Panc1 (cell line): ENCODE data around the gene RAC3. TPM values are rescaled to one million over a fixed set of nuclear protein-coding genes. Genes with fewer than 3 reads are reported as not detected.

ENCODE experiments used
- ATAC-seq: fragments of 200-7000 bp; cut with Tn5 transposase; 2 replicates; pipeline ENCODE4 v1.9.1; 2020; ENCODE audit warnings: mild to moderate bottlenecking, moderate library complexity
- BruUV-seq: library from RNA; stranded (reverse); fragments of 400-500 nt; replicated peaks from 2 replicates; lab custom pipeline; 2021; lab: Mats Ljungman, UMichigan
- CTCF ChIA-PET: fragments of 300-600 bp; sonication (Branson Sonifier 250); formaldehyde crosslinking; loops from one replicate; lab custom pipeline; 2022; ENCODE audit warnings: antibody characterized with exemption; lab: Charles Lee
- POLR2A ChIA-PET: fragments of 300-600 bp; sonication (Branson Sonifier 250); formaldehyde crosslinking; loops from one replicate; lab custom pipeline; 2022; ENCODE audit warnings: antibody characterized with exemption; lab: Charles Lee
- DNase-seq: peaks from one replicate; pipeline ENCODE4 v3.0.0-alpha.2; 2010; ENCODE audit warnings: low read depth, low spot score
- H3K27ac ChIP-seq: 2 replicates; pipeline ENCODE4 v1.5.1; 2011; ENCODE audit warnings: mild to moderate bottlenecking, low read length, inconsistent platforms
- H3K27me3 ChIP-seq: fragments of 200-500 bp; sonication (Bioruptor generic); 2 replicates; pipeline ENCODE4 v1.6.0; 2014; ENCODE audit warnings: low read length, inconsistent platforms; ENCODE audit not compliant: control insufficient read depth, insufficient read depth
- H3K36me3 ChIP-seq: fragments of 200-500 bp; sonication (Bioruptor generic); 2 replicates; pipeline ENCODE4 v1.5.1; 2014; ENCODE audit warnings: inconsistent platforms, mild to moderate bottlenecking, low read length, moderate library complexity; ENCODE audit not compliant: control insufficient read depth, insufficient read depth
- H3K4me1 ChIP-seq: 2 replicates; pipeline ENCODE4 v1.5.1; 2011; ENCODE audit warnings: inconsistent platforms, mild to moderate bottlenecking, low read length, moderate library complexity; ENCODE audit not compliant: control insufficient read depth, insufficient read depth
- H3K4me3 ChIP-seq, 2 experiments: 2 replicates each; pipeline ENCODE4 v1.5.1; 2011 to 2012; ENCODE audit warnings: low read depth in 2 of 2, low read length in 2 of 2, mild to moderate bottlenecking in 2 of 2, inconsistent platforms in 1 of 2, moderate library complexity in 1 of 2
- H3K9me3 ChIP-seq: fragments of 200-500 bp; sonication (Bioruptor generic); 2 replicates; pipeline ENCODE4 v1.5.1; 2014; ENCODE audit warnings: low read depth, mild to moderate bottlenecking, inconsistent platforms, low read length, moderate library complexity; ENCODE audit not compliant: control insufficient read depth, insufficient read depth
- CTCF ChIP-seq: fragments of 450-650 bp; IDR thresholded peaks from 2 replicates; pipeline ENCODE4 v1.5.1; 2017; ENCODE audit warnings: mild to moderate bottlenecking
- POLR2AphosphoS5 ChIP-seq: IDR thresholded peaks from 2 replicates; pipeline ENCODE4 v1.6.1; 2012; ENCODE audit warnings: mild to moderate bottlenecking, low read depth, low read length, moderate library complexity
- SIN3A ChIP-seq: IDR thresholded peaks from 2 replicates; pipeline ENCODE4 v1.6.1; 2012; ENCODE audit warnings: low read depth, mild to moderate bottlenecking, low read length, moderate library complexity, borderline replicate concordance; ENCODE audit not compliant: insufficient read depth
- TCF7L2 ChIP-seq: IDR thresholded peaks from 2 replicates; pipeline ENCODE4 v1.6.1; 2011; ENCODE audit warnings: mild to moderate bottlenecking, low read depth, low read length, inconsistent platforms
- in situ Hi-C: cut with HindIII; loops from 2 replicates; pipeline ENCODE4 v1.10.0; 2016; ENCODE audit warnings: low sequenced_read_pairs, low pct_unique_long_range_greater_than_20kb
- intact Hi-C: fragments of 100-400 bp; cut with micrococcal nuclease; formaldehyde crosslinking; loops from one replicate; pipeline ENCODE4 v1.10.0; 2022; ENCODE audit not compliant: unreplicated experiment
- total RNA-seq: library from RNA; stranded (reverse); gene quantifications from one replicate; pipeline ENCODE4 v1.2.1, GENCODE V29; 2021; ENCODE audit not compliant: unreplicated experiment
- TF ChIP-seq, protein P1 (sequence below), 2 experiments: IDR thresholded peaks; 2 replicates each; pipeline ENCODE4 v1.6.1; 2011 to 2012; ENCODE audit warnings: low read depth in 2 of 2, control low read depth in 1 of 2, low read length in 1 of 2, mild to moderate bottlenecking in 1 of 2, moderate library complexity in 1 of 2; ENCODE audit not compliant: insufficient read depth in 1 of 2

RAC3 gene
- total RNA-seq, 1 experiment from 2014 or later = 39.4 TPM

- POLR2A ChIA-PET = interaction anchor here (0.6 kb wide), 1 partner anchor 18 kb away, joined by 3 read pairs; no protein-coding TSS in a partner anchor
- in situ Hi-C loops = no loop called here
- DNase-seq = no peak
These were observed 13.1 kb upstream of the RAC3 start for GRCh38 chr17:82018152-82018988.

DNA sequence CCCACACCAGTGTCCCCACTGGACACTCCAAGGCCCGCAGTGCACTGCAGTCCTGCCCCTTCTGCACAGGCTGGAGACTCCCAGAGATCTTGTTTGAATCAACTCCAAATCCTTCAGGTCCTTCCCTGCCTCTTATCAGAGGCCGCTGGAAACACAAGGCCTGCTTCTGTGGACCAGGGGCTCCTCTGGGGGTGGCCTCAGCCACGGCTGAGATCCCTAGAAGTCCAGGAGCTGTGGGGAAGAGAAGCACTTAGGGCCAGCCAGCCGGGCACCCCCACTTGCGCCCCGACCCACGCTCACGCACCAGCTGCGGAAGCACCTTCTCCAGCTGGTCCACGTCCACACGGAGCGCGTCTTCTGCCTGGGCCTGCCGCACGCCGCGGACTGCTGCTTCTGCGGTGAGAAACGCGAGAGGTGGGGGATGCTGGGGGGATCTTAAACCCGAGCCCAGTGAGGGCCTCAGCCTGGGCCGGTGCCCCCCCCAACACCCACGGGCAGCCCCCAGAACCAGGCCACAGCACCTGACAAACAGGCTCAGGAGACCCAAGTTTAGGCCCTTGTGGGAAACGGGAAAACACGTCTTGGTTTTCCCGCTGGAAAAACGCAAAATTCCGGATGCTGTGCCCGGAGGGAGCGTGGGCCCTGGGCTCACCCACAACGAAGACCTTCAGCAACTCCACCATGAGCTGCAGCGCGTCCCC, 12.3 kb upstream of the RAC3 start:
- TF ChIP-seq CTCF = no peak
- no peak for TF ChIP-seq SIN3A
- no peak for TF ChIP-seq POLR2AphosphoS5
- intact Hi-C loops = no loop called here
- Histone ChIP-seq H3K36me3 (no peaks in the 10 kb centered on the region; the same call in 1 of the 2 replicates), H3K4me1 (peaks cover 35% of the 10 kb centered on the region), H3K4me3 (no peak overlapping the region), H3K27ac (0 out of 2 replicates have a peak overlapping the region, but pooled peaks have one; percentile 23), H3K9me3 (no peaks in the 10 kb centered on the region), H3K27me3 (no peaks in the 10 kb centered on the region)
- BruUV-seq = no TSS peak
- ATAC-seq = no peak
- ChIA-PET CTCF (interaction anchor here (0.5 to 5.3 kb wide), 4 partner anchors 19 to 58 kb away, joined by 3 to 37 read pairs (median 4); partner anchors contain the start of genes DCXR and NOTUM), POLR2A (interaction anchor here (0.5 to 0.7 kb wide), 3 partner anchors 17 to 149 kb away, joined by 3 to 4 read pairs (median 3); no protein-coding TSS in a partner anchor)
- DNase-seq = no peak
- in situ Hi-C loops = no loop called here

More at GRCh38 chr17:82018152-82018988, 13.1 kb upstream of the RAC3 start:
- Histone ChIP-seq H3K9me3 (no peaks in the 10 kb centered on the region), H3K36me3 (no peaks in the 10 kb centered on the region; the same call in 1 of the 2 replicates), H3K27ac (0 out of 2 replicates have a peak overlapping the region, but pooled peaks have one; percentile 23), H3K4me3 (no peak overlapping the region), H3K4me1 (peaks cover 30% of the 10 kb centered on the region), H3K27me3 (no peaks in the 10 kb centered on the region)
- intact Hi-C loops = no loop called here
- CTCF ChIA-PET = interaction anchor here (5.3 kb wide), 1 partner anchor 57 kb away, joined by 37 read pairs; the partner anchor contains the start of gene NOTUM
- TSS peak; percentile 86 for BruUV-seq
- TF ChIP-seq POLR2AphosphoS5 = peak; percentile 31; the same call in 1 of the 2 replicates
- no peak for TF ChIP-seq SIN3A
- TF ChIP-seq TCF7L2 = peak; percentile 83
- TF ChIP-seq, protein P1, sequence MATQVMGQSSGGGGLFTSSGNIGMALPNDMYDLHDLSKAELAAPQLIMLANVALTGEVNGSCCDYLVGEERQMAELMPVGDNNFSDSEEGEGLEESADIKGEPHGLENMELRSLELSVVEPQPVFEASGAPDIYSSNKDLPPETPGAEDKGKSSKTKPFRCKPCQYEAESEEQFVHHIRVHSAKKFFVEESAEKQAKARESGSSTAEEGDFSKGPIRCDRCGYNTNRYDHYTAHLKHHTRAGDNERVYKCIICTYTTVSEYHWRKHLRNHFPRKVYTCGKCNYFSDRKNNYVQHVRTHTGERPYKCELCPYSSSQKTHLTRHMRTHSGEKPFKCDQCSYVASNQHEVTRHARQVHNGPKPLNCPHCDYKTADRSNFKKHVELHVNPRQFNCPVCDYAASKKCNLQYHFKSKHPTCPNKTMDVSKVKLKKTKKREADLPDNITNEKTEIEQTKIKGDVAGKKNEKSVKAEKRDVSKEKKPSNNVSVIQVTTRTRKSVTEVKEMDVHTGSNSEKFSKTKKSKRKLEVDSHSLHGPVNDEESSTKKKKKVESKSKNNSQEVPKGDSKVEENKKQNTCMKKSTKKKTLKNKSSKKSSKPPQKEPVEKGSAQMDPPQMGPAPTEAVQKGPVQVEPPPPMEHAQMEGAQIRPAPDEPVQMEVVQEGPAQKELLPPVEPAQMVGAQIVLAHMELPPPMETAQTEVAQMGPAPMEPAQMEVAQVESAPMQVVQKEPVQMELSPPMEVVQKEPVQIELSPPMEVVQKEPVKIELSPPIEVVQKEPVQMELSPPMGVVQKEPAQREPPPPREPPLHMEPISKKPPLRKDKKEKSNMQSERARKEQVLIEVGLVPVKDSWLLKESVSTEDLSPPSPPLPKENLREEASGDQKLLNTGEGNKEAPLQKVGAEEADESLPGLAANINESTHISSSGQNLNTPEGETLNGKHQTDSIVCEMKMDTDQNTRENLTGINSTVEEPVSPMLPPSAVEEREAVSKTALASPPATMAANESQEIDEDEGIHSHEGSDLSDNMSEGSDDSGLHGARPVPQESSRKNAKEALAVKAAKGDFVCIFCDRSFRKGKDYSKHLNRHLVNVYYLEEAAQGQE (IDR thresholded peaks at IDR 0.05; ENCODE audit: insufficient read depth in 1 of 2, low read depth in 2 of 2, low read length in 1 of 2) = no peak
- TF ChIP-seq CTCF = no peak
- ATAC-seq = no peak
